Loucy (cell line): ENCODE results near the gene INPP4A.

ENCODE experiments used
- H2AFZ ChIP-seq: fragments of 200-600 bp; sonication (generic); 2 replicates; pipeline ENCODE4 v1.6.0; 2016; ENCODE audit warnings: antibody characterized with exemption, mild to moderate bottlenecking, low read length, moderate library complexity
- H3F3A ChIP-seq: fragments of 200-600 bp; 2 replicates; pipeline ENCODE4 v1.6.0; 2016; ENCODE audit warnings: antibody characterized with exemption, low read depth, mild to moderate bottlenecking
- H3K27me3 ChIP-seq: fragments of 200-600 bp; sonication (generic); 2 replicates; pipeline ENCODE4 v1.6.1; 2014; ENCODE audit warnings: low read length, mild to moderate bottlenecking; ENCODE audit not compliant: insufficient read depth, poor library complexity, severe bottlenecking
- H3K36me3 ChIP-seq: fragments of 200-600 bp; sonication (generic); 2 replicates; pipeline ENCODE4 v1.6.1; 2016; ENCODE audit warnings: low read length; ENCODE audit not compliant: insufficient read depth
- H3K4me1 ChIP-seq: fragments of 200-600 bp; sonication (generic); 2 replicates; pipeline ENCODE4 v1.5.1; 2014; ENCODE audit warnings: low read length, mild to moderate bottlenecking; ENCODE audit not compliant: insufficient read depth, poor library complexity, severe bottlenecking
- H3K4me2 ChIP-seq: fragments of 200-600 bp; sonication (generic); 2 replicates; pipeline ENCODE4 v1.6.0; 2014; ENCODE audit warnings: antibody characterized with exemption, low read length, low read depth, mild to moderate bottlenecking; ENCODE audit not compliant: poor library complexity, severe bottlenecking
- H3K4me3 ChIP-seq: fragments of 200-600 bp; sonication (generic); 2 replicates; pipeline ENCODE4 v1.5.1; 2014; ENCODE audit warnings: low read length, mild to moderate bottlenecking, mixed read lengths; ENCODE audit not compliant: poor library complexity, severe bottlenecking
- H3K79me2 ChIP-seq: fragments of 200-600 bp; sonication (generic); 2 replicates; pipeline ENCODE4 v1.6.1; 2014; ENCODE audit warnings: low read length; ENCODE audit not compliant: insufficient read depth
- H3K9ac ChIP-seq: fragments of 200-600 bp; sonication (generic); 2 replicates; pipeline ENCODE4 v1.6.0; 2014; ENCODE audit warnings: mild to moderate bottlenecking, low read depth, low read length, moderate library complexity; ENCODE audit not compliant: poor library complexity, severe bottlenecking
- H3K9me2 ChIP-seq: fragments of 200-600 bp; sonication (generic); replicated peaks from 2 replicates; pipeline ENCODE4 v1.6.1; 2016; ENCODE audit warnings: low read depth, low read length, mixed read lengths
- H3K9me3 ChIP-seq: fragments of 200-600 bp; sonication (generic); 2 replicates; pipeline ENCODE4 v1.6.1; 2014; ENCODE audit warnings: mild to moderate bottlenecking, antibody characterized with exemption, low read length, low read depth; ENCODE audit not compliant: insufficient read depth
- H4K20me1 ChIP-seq: fragments of 200-600 bp; sonication (generic); 2 replicates; pipeline ENCODE4 v1.6.0; 2014; ENCODE audit warnings: antibody characterized with exemption, low read length, mild to moderate bottlenecking; ENCODE audit not compliant: insufficient read depth, poor library complexity, severe bottlenecking
- EZH2phosphoT487 ChIP-seq: fragments of 200-600 bp; IDR thresholded peaks from 2 replicates; pipeline ENCODE4 v1.6.1; 2018; ENCODE audit warnings: antibody characterized with exemption, mild to moderate bottlenecking, moderate library complexity, borderline replicate concordance
- TF ChIP-seq, protein P1 (sequence below): fragments of 200-600 bp; sonication (generic); conservative IDR thresholded peaks from 2 replicates; pipeline ENCODE4 v1.5.1; 2014; ENCODE audit warnings: mild to moderate bottlenecking, antibody characterized with exemption, low read length

INPP4A gene

GRCh38 chr2:98561018-98561417 is 116.4 kb downstream of the INPP4A start:
- Histone ChIP-seq H3K4me2 (no peak overlapping the region), H3K9ac (no peak overlapping the region), H3K9me3 (no peaks in the 10 kb centered on the region), H3K79me2 (no peaks in the 10 kb centered on the region), H2AFZ (no peak overlapping the region), H3K36me3 (peaks cover 20% of the 10 kb centered on the region; the same call in 1 of the 2 replicates), H3F3A (no peaks in the 10 kb centered on the region), H3K9me2 (no peaks in the 10 kb centered on the region), H3K4me3 (no peak overlapping the region), H3K27me3 (no peaks in the 10 kb centered on the region), H4K20me1 (no peaks in the 10 kb centered on the region), H3K4me1 (peaks cover 51% of the 10 kb centered on the region)
- no peak for TF ChIP-seq EZH2phosphoT487
- TF ChIP-seq, protein P1, sequence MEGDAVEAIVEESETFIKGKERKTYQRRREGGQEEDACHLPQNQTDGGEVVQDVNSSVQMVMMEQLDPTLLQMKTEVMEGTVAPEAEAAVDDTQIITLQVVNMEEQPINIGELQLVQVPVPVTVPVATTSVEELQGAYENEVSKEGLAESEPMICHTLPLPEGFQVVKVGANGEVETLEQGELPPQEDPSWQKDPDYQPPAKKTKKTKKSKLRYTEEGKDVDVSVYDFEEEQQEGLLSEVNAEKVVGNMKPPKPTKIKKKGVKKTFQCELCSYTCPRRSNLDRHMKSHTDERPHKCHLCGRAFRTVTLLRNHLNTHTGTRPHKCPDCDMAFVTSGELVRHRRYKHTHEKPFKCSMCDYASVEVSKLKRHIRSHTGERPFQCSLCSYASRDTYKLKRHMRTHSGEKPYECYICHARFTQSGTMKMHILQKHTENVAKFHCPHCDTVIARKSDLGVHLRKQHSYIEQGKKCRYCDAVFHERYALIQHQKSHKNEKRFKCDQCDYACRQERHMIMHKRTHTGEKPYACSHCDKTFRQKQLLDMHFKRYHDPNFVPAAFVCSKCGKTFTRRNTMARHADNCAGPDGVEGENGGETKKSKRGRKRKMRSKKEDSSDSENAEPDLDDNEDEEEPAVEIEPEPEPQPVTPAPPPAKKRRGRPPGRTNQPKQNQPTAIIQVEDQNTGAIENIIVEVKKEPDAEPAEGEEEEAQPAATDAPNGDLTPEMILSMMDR: no peak

DNA sequence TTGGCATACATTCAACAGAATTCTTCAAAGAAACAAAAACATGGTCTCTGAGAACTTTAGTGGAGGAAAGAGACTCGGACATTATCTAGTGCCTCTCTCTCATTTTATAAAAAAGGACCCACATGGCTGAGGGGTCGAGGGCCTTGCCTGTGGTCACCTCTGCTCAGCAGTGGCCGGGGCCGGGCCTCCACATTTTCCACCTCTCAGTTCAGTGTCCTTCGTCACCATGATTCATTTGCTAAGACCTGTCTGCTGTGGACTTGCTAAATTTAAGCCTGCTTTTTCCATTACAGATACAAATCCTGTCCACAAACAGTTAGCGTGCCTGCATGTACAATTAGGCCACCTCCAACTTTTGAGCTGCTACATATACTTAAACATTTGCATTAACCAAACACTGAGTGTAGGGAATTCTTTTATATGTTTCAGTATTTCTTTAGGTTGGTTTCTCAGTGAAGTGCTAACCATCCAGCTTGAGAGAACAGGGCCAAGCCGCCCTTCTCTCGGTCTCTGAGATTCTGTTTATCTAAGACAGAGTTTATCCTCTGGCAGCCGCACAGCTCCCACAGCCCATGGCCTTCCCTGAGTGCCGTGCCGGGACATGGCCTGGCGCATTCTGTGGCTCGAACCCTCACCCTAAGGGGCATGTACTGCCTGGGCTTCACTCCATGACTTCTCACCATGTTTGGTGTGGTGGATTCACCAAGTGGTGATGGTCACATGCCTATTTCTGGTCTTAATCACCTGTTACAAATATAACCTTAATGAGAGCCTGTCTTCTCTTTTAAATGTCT is 117.4 kb downstream of the INPP4A start:
- no peaks in the 10 kb centered on the region for H3K27me3 ChIP-seq
- no peak overlapping the region for H2AFZ ChIP-seq
- H3K9me3 ChIP-seq: no peaks in the 10 kb centered on the region
- no peak for TF ChIP-seq EZH2phosphoT487
- TF ChIP-seq, protein P1: no peak
- H3K4me2 ChIP-seq: no peak overlapping the region
- H3K79me2 ChIP-seq: no peaks in the 10 kb centered on the region
- H3K9ac ChIP-seq: no peak overlapping the region
- H3K36me3 ChIP-seq: peaks cover 26% of the 10 kb centered on the region; the same call in 1 of the 2 replicates
- no peaks in the 10 kb centered on the region for H3F3A ChIP-seq
- H3K9me2 ChIP-seq: no peaks in the 10 kb centered on the region
- no peaks in the 10 kb centered on the region for H4K20me1 ChIP-seq
- H3K4me1 ChIP-seq: peaks cover 41% of the 10 kb centered on the region
- no peak overlapping the region for H3K4me3 ChIP-seq

DNA sequence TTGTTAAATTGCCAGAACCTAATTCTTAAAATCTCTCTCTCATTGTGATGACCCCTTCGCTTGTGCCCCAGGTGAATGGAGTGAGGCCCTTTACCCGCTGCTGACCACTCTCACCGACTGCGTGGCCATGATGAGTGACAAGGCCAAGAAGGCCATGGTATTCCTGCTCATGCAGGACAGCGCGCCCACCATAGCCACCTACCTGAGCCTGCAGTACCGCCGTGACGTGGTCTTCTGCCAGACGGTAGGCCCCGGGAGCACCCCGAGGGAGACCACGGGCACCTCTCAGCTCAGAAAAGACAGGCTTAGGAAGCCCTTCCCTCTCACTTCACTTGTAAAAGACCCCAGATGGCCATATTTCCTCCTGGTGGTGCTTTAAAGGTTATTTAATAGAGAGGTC is 118.7 kb downstream of the INPP4A start:
- TF ChIP-seq, protein P1: no peak
- no peak for TF ChIP-seq EZH2phosphoT487
- Histone ChIP-seq H3K9me3 (no peaks in the 10 kb centered on the region), H3K4me2 (no peak overlapping the region), H3K27me3 (no peaks in the 10 kb centered on the region), H3K79me2 (no peaks in the 10 kb centered on the region), H3K36me3 (peaks cover 33% of the 10 kb centered on the region; the same call in 1 of the 2 replicates), H3K4me3 (no peak overlapping the region), H3F3A (no peaks in the 10 kb centered on the region), H2AFZ (no peak overlapping the region), H3K9ac (no peak overlapping the region), H4K20me1 (no peaks in the 10 kb centered on the region), H3K9me2 (no peaks in the 10 kb centered on the region), H3K4me1 (peaks cover 28% of the 10 kb centered on the region)
